Hepatocyte (in vitro differentiated cells): ENCODE measurements around the gene MRPL38. TPM values are rescaled to one million over a fixed set of nuclear protein-coding genes. Genes with fewer than 3 reads are reported as not detected.

ENCODE experiments used
- DNase-seq: peaks from one replicate; pipeline ENCODE4 v3.0.0-alpha.2; 2016; ENCODE audit warnings: low spot score
- H2AFZ ChIP-seq: fragments of 200-600 bp; sonication (generic); 2 replicates; pipeline ENCODE4 v1.6.0; 2016; ENCODE audit warnings: antibody characterized with exemption, mild to moderate bottlenecking
- H3K27ac ChIP-seq: fragments of 200-600 bp; sonication (generic); 2 replicates; pipeline ENCODE4 v1.5.1; 2016; ENCODE audit warnings: mild to moderate bottlenecking
- H3K27me3 ChIP-seq: fragments of 200-600 bp; sonication (generic); 2 replicates; pipeline ENCODE4 v1.6.1; 2016
- H3K36me3 ChIP-seq: fragments of 200-600 bp; sonication (generic); replicated peaks from 2 replicates; pipeline ENCODE4 v1.5.1; 2016; ENCODE audit warnings: low read depth; ENCODE audit not compliant: insufficient read depth
- H3K4me1 ChIP-seq: fragments of 200-600 bp; sonication (generic); 2 replicates; pipeline ENCODE4 v1.5.1; 2016; ENCODE audit warnings: mild to moderate bottlenecking, moderate library complexity; ENCODE audit not compliant: insufficient read depth
- H3K4me2 ChIP-seq: fragments of 200-600 bp; sonication (generic); 2 replicates; pipeline ENCODE4 v1.6.0; 2016
- H3K4me3 ChIP-seq: fragments of 200-600 bp; sonication (generic); 2 replicates; pipeline ENCODE4 v1.5.1; 2016; ENCODE audit warnings: mild to moderate bottlenecking
- H3K79me2 ChIP-seq: fragments of 200-600 bp; sonication (generic); 2 replicates; pipeline ENCODE4 v1.6.0; 2017; ENCODE audit warnings: mild to moderate bottlenecking
- H3K9me2 ChIP-seq: fragments of 200-600 bp; sonication (generic); replicated peaks from 2 replicates; pipeline ENCODE4 v1.6.0; 2017; ENCODE audit warnings: mild to moderate bottlenecking; ENCODE audit not compliant: insufficient read depth
- H3K9me3 ChIP-seq: fragments of 200-600 bp; sonication (generic); 2 replicates; pipeline ENCODE4 v1.5.1; 2016; ENCODE audit warnings: low read depth, mild to moderate bottlenecking
- H4K20me1 ChIP-seq: fragments of 200-600 bp; sonication (generic); 2 replicates; pipeline ENCODE4 v1.6.0; 2016; ENCODE audit warnings: mild to moderate bottlenecking; ENCODE audit not compliant: insufficient read depth, poor library complexity, severe bottlenecking
- EZH2 ChIP-seq: fragments of 200-600 bp; sonication (generic); IDR thresholded peaks from 2 replicates; pipeline ENCODE4 v1.6.1; 2016; ENCODE audit warnings: antibody characterized with exemption, mild to moderate bottlenecking, borderline replicate concordance
- EZH2phosphoT487 ChIP-seq: fragments of 200-600 bp; sonication (generic); IDR thresholded peaks from one replicate; pipeline ENCODE4 v1.6.1; 2018; ENCODE audit warnings: antibody characterized with exemption, mild to moderate bottlenecking, low read depth, moderate library complexity; ENCODE audit not compliant: unreplicated experiment, severe bottlenecking
- WGBS: methylation state at CpG from one replicate; pipeline ENCODE4 v1.1.6; 2016; ENCODE audit warnings: low lambda C conversion rate; ENCODE audit errors: missing lambda C conversion rate; 5-methylcytosine and 5-hydroxymethylcytosine counted together
- polyA plus RNA-seq: library from polyadenylated mRNA; unstranded; fragments of >200 nt; fragmentation: Nextera tagmentation; extraction: Ambion mirVana; gene quantifications from 2 replicates; pipeline ENCODE4 v1.2.1, GENCODE V29; 2016
- total RNA-seq: library from RNA; depleted of rRNA; stranded (reverse); fragments of >200 nt; gene quantifications from 2 replicates; pipeline ENCODE4 v1.2.3, GENCODE V29; 2014
- TF ChIP-seq, protein P1 (sequence below): fragments of 200-600 bp; sonication (generic); IDR thresholded peaks from 2 replicates; pipeline ENCODE4 v1.5.1; 2016; ENCODE audit warnings: antibody characterized with exemption, mild to moderate bottlenecking; ENCODE audit not compliant: poor library complexity

Gene MRPL38
- total and polyA plus RNA-seq, 2 experiments from 2014 or later = 50.2 to 124 TPM

DNA sequence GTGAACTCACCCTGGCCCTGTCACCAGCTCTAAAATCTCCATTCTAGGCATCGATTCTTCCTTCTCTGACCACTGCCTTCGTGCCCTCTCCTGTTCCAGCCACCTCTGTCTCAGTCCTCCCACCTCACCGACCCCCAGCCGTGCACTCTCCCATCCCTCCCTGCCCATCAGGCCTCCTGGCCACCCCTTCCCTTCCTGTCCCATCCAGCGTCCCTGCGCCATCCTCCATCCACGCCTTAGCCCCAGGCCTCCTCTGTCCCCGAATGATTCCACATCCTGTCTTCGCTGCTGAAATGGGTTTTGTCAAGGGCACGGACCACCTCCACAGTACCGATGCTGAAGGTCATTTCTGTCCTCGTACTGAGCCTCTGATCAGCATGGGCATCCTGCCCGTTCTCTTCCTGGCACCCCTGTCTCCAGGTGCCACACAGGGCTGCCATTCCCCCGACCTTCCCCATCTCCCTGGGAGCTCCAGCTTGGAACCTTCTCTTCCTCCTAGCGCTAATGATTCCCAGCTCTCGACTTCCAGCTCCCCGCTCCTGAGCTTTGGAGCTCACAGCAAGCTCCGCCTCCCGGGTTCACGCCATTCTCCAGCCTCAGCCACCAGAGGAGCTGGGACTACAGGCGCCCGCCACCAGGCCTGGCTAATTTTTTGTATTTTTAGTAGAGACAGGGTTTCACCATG lies 10.5 kb downstream of the MRPL38 start:
- Histone ChIP-seq H3K36me3 (no peaks in the 10 kb centered on the region), H3K4me3 (no peak overlapping the region), H3K4me2 (no peak overlapping the region), H3K9me2 (no peaks in the 10 kb centered on the region), H3K27ac (no peak overlapping the region), H2AFZ (no peak overlapping the region), H4K20me1 (no peaks in the 10 kb centered on the region), H3K27me3 (no peaks in the 10 kb centered on the region), H3K9me3 (no peaks in the 10 kb centered on the region), H3K4me1 (peaks cover 11% of the 10 kb centered on the region), H3K79me2 (peaks cover 15% of the 10 kb centered on the region)
- TF ChIP-seq, protein P1, sequence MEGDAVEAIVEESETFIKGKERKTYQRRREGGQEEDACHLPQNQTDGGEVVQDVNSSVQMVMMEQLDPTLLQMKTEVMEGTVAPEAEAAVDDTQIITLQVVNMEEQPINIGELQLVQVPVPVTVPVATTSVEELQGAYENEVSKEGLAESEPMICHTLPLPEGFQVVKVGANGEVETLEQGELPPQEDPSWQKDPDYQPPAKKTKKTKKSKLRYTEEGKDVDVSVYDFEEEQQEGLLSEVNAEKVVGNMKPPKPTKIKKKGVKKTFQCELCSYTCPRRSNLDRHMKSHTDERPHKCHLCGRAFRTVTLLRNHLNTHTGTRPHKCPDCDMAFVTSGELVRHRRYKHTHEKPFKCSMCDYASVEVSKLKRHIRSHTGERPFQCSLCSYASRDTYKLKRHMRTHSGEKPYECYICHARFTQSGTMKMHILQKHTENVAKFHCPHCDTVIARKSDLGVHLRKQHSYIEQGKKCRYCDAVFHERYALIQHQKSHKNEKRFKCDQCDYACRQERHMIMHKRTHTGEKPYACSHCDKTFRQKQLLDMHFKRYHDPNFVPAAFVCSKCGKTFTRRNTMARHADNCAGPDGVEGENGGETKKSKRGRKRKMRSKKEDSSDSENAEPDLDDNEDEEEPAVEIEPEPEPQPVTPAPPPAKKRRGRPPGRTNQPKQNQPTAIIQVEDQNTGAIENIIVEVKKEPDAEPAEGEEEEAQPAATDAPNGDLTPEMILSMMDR = no peak
- no peak for TF ChIP-seq EZH2phosphoT487
- no peak for TF ChIP-seq EZH2
- 77% methylated on average over 22 of the region's 22 CpGs for WGBS
- no peak for DNase-seq

DNA sequence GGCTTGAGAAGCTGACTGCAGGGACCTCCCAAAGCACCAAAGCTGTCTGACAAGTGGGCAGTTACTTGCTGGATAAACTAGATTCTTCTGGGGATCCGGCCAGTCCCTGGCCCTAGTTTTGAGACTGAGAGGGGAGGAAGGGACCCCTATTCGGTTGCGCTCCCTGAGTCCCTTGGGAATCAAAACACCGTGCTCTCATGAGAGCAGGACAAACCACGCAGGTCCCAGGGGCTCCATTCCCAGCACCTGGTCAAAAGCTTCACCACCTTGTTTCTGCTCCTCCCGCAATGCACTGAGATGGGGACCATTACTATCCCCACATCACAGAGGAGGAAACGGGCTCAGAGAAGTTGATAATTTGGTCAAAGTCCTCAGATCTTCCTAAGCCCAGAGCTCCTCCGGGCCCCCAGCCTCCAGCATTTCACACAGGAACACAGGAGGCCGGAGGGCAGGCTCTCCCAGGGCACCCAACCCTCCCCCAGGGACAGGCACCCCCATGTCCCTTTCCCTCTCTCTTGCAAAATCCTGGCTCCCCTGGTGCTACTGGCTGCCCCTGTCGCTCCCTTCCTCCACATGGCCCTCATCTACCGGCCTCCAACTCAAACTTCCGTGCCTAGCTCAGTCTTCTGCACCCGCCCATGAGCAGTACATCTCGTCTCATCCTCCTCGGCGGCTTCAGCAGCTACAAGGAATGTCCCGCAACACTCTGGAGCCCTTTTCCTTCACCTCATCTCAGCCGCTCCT lies 11.2 kb downstream of the MRPL38 start:
- no peak overlapping the region for H3K4me3 ChIP-seq
- H3K27ac ChIP-seq = no peak overlapping the region
- no peaks in the 10 kb centered on the region for H3K9me3 ChIP-seq
- DNase-seq = no peak
- H3K4me1 ChIP-seq = peaks cover 11% of the 10 kb centered on the region
- no peaks in the 10 kb centered on the region for H4K20me1 ChIP-seq
- no peak overlapping the region for H3K4me2 ChIP-seq
- no peaks in the 10 kb centered on the region for H3K27me3 ChIP-seq
- TF ChIP-seq, protein P1 = no peak
- no peak for TF ChIP-seq EZH2phosphoT487
- TF ChIP-seq EZH2 = no peak
- no peak overlapping the region for H2AFZ ChIP-seq
- no peaks in the 10 kb centered on the region for H3K9me2 ChIP-seq
- peaks cover 15% of the 10 kb centered on the region for H3K79me2 ChIP-seq
- no peaks in the 10 kb centered on the region for H3K36me3 ChIP-seq
- WGBS = 91% methylated on average over 18 of the region's 18 CpGs

DNA sequence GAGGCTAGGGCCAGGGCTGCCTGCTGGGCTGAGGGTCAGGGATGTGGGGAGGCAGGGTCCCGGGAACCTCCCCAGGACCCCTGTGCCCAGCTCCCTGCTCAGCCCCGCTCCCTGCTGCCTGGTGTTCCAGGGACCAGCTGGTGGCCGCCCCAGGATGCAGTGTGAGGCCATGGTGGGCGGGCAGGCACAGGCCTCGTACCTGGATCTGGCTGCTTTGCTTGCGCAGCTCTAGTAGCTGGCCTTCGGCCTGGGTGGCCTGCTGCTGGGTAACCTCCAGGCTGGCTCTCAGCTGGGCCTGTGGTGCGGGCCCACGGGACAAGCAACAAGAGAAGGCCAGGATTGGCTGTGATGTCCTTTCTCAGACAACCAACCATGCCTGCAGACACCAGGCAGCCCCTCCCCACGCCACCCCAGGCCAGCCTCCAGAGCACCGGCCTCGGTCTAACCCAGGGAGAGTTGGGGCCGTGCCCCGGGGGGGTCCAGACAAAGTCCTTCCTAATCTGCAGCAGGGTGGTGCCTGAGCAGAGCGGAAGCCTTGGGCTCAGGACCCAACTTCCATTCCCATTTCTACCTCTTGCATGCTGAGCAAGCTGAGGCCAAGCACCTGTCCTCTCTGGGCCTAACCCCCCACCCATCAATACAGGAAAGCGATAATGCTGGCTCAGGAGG lies 12.0 kb downstream of the MRPL38 start:
- H3K4me3 ChIP-seq = no peak overlapping the region
- no peaks in the 10 kb centered on the region for H3K9me3 ChIP-seq
- H3K36me3 ChIP-seq = no peaks in the 10 kb centered on the region
- H3K4me1 ChIP-seq = peaks cover 11% of the 10 kb centered on the region
- H2AFZ ChIP-seq = no peak overlapping the region
- H3K27ac ChIP-seq = no peak overlapping the region
- DNase-seq = no peak
- peaks cover 15% of the 10 kb centered on the region for H3K79me2 ChIP-seq
- no peaks in the 10 kb centered on the region for H3K9me2 ChIP-seq
- WGBS = 94% methylated on average over 16 of the region's 16 CpGs
- no peak overlapping the region for H3K4me2 ChIP-seq
- no peak for TF ChIP-seq EZH2
- TF ChIP-seq, protein P1 = no peak
- TF ChIP-seq EZH2phosphoT487 = no peak
- no peaks in the 10 kb centered on the region for H3K27me3 ChIP-seq
- no peaks in the 10 kb centered on the region for H4K20me1 ChIP-seq
